Kidney epithelial cell (primary cell): ENCODE measurements around the gene ZDHHC5. TPM values are rescaled to one million over a fixed set of nuclear protein-coding genes. Genes with fewer than 3 reads are reported as not detected.

Experiments used
- DNase-seq: peaks from one replicate; pipeline ENCODE4 v3.0.0-alpha.2; 2010; ENCODE audit warnings: low read depth
- H3K27me3 ChIP-seq: 2 replicates; pipeline ENCODE4 v1.6.0; 2011; ENCODE audit warnings: low read length; ENCODE audit not compliant: control insufficient read depth, insufficient read depth
- H3K36me3 ChIP-seq: 2 replicates; pipeline ENCODE4 v1.5.1; 2011; ENCODE audit warnings: low read length; ENCODE audit not compliant: control insufficient read depth, insufficient read depth
- H3K4me3 ChIP-seq: 2 replicates; pipeline ENCODE4 v1.5.1; 2011; ENCODE audit warnings: low read depth, mild to moderate bottlenecking, control low read depth, low read length
- CTCF ChIP-seq: IDR thresholded peaks from 2 replicates; pipeline ENCODE4 v1.5.1; 2011; ENCODE audit warnings: mild to moderate bottlenecking, moderate library complexity, low read length, control low read depth, inconsistent platforms; ENCODE audit not compliant: insufficient read depth, poor library complexity, severe bottlenecking
- total RNA-seq: library from RNA; depleted of rRNA; stranded (reverse); fragments of >200 nt; gene quantifications from 2 replicates; pipeline ENCODE4 v1.2.3, GENCODE V29; 2015

Gene ZDHHC5
- total RNA-seq, 1 donor from 2014 or later = 62.4 TPM

GRCh38 chr11:57667117-57667735 lies 688 bp upstream of the ZDHHC5 start:
- TF ChIP-seq CTCF = no peak
- Histone ChIP-seq H3K36me3 (no peaks in the 10 kb centered on the region), H3K27me3 (no peaks in the 10 kb centered on the region), H3K4me3 (peak overlapping the region; percentile 90)
- peak; percentile 96 for DNase-seq

GRCh38 chr11:57668434-57668782 lies 494 bp downstream of the ZDHHC5 start:
- TF ChIP-seq CTCF = no peak
- DNase-seq = no peak
- Histone ChIP-seq H3K36me3 (peaks cover 2% of the 10 kb centered on the region), H3K27me3 (no peaks in the 10 kb centered on the region), H3K4me3 (peak overlapping the region; percentile 90)

- Histone ChIP-seq H3K4me3 (no peak overlapping the region), H3K27me3 (no peaks in the 10 kb centered on the region), H3K36me3 (peaks cover 2% of the 10 kb centered on the region)
- DNase-seq = peak; percentile 79
- no peak for TF ChIP-seq CTCF
Measured at GRCh38 chr11:57674251-57674650, 6.3 kb downstream of the ZDHHC5 start.

- H3K27me3 ChIP-seq = no peaks in the 10 kb centered on the region
- H3K36me3 ChIP-seq = peaks cover 2% of the 10 kb centered on the region
- no peak overlapping the region for H3K4me3 ChIP-seq
- no peak for TF ChIP-seq CTCF
- no peak for DNase-seq
Measured at GRCh38 chr11:57675176-57675941, 7.4 kb downstream of the ZDHHC5 start.

- DNase-seq = no peak
- H3K27me3 ChIP-seq = no peaks in the 10 kb centered on the region
- no peak overlapping the region for H3K4me3 ChIP-seq
- no peak for TF ChIP-seq CTCF
- H3K36me3 ChIP-seq = no peaks in the 10 kb centered on the region
Measured at GRCh38 chr11:57679396-57679795, 11.5 kb downstream of the ZDHHC5 start.

- no peaks in the 10 kb centered on the region for H3K36me3 ChIP-seq
Measured at GRCh38 chr11:57680552-57680874, 12.6 kb downstream of the ZDHHC5 start.

More at GRCh38 chr11:57680552-57680874, 12.6 kb downstream of the ZDHHC5 start:
- TF ChIP-seq CTCF = no peak
- Histone ChIP-seq H3K4me3 (no peak overlapping the region), H3K27me3 (no peaks in the 10 kb centered on the region)
- DNase-seq = peak; percentile 47
